SK-N-SH treated with all-trans-retinoic acid at 6 μM for 48 hours (cell line): ENCODE results near the gene SPATS2.

Source experiments
- ATAC-seq: fragments of 200-7000 bp; cut with Tn5 transposase; 3 replicates; pipeline ENCODE4 v1.9.1; 2020; ENCODE audit warnings: mild to moderate bottlenecking, moderate library complexity
- ARNTL ChIP-seq: fragments of 450-650 bp; formaldehyde crosslinking; IDR thresholded peaks from 2 replicates; pipeline ENCODE4 v1.5.0; 2020; ENCODE audit warnings: low read depth, mild to moderate bottlenecking, moderate library complexity, borderline replicate concordance
- BACH2 ChIP-seq: fragments of 250-450 bp; sonication (Bioruptor Pico); IDR thresholded peaks from 2 replicates; pipeline ENCODE4 v1.9.0; 2021; ENCODE audit warnings: mild to moderate bottlenecking, borderline replicate concordance
- CSDC2 ChIP-seq: fragments of 250-450 bp; sonication (Bioruptor Pico); IDR thresholded peaks from 2 replicates; pipeline ENCODE4 v1.5.0; 2020; ENCODE audit warnings: mild to moderate bottlenecking, moderate library complexity
- GLIS3 ChIP-seq: fragments of 250-450 bp; sonication (Bioruptor Pico); IDR thresholded peaks from 2 replicates; pipeline ENCODE4 v1.5.0; 2020; ENCODE audit warnings: mild to moderate bottlenecking, moderate library complexity
- ISL1 ChIP-seq: fragments of 250-450 bp; sonication (Bioruptor Pico); IDR thresholded peaks from 2 replicates; pipeline ENCODE4 v2.1.2; 2022; ENCODE audit warnings: mild to moderate bottlenecking, moderate library complexity
- OSR1 ChIP-seq: fragments of 250-450 bp; sonication (Bioruptor Pico); IDR thresholded peaks from 2 replicates; pipeline ENCODE4 v1.8.0; 2022; ENCODE audit warnings: moderate library complexity, mild to moderate bottlenecking, inconsistent platforms
- PPARA ChIP-seq: fragments of 250-450 bp; sonication (Bioruptor Pico); IDR thresholded peaks from 2 replicates; pipeline ENCODE4 v1.5.0; 2020; ENCODE audit warnings: mild to moderate bottlenecking, borderline replicate concordance
- RARB ChIP-seq: fragments of 250-450 bp; sonication (Bioruptor Pico); IDR thresholded peaks from 2 replicates; pipeline ENCODE4 v1.8.0; 2021; ENCODE audit warnings: mild to moderate bottlenecking, moderate library complexity
- SNAI2 ChIP-seq: fragments of 250-450 bp; sonication (Bioruptor Pico); IDR thresholded peaks from 2 replicates; pipeline ENCODE4 v1.5.0; 2020; ENCODE audit warnings: mild to moderate bottlenecking, moderate library complexity
- TOX ChIP-seq: fragments of 250-450 bp; sonication (Bioruptor Pico); IDR thresholded peaks from 2 replicates; pipeline ENCODE4 v1.8.0; 2021; ENCODE audit warnings: mild to moderate bottlenecking, moderate library complexity, borderline replicate concordance
- ZC3H10 ChIP-seq: fragments of 250-450 bp; sonication (Bioruptor Pico); IDR thresholded peaks from 2 replicates; pipeline ENCODE4 v1.5.1; 2021; ENCODE audit warnings: mild to moderate bottlenecking, moderate library complexity
- ZFP3 ChIP-seq: fragments of 250-450 bp; sonication (Bioruptor Pico); IDR thresholded peaks from 2 replicates; pipeline ENCODE4 v1.5.0; 2020; ENCODE audit warnings: mild to moderate bottlenecking, moderate library complexity
- ZNF70 ChIP-seq: fragments of 450-650 bp; formaldehyde crosslinking; IDR thresholded peaks from 2 replicates; pipeline ENCODE4 v1.5.0; 2020; ENCODE audit warnings: mild to moderate bottlenecking, moderate library complexity
- ZNF8 ChIP-seq: fragments of 450-650 bp; formaldehyde crosslinking; IDR thresholded peaks from 2 replicates; pipeline ENCODE4 v1.5.0; 2020; ENCODE audit warnings: mild to moderate bottlenecking, moderate library complexity
- TF ChIP-seq, protein P1 (sequence below): fragments of 250-450 bp; sonication (Bioruptor Pico); IDR thresholded peaks from 2 replicates; pipeline ENCODE4 v1.5.0; 2020; ENCODE audit warnings: mild to moderate bottlenecking, moderate library complexity
- TF ChIP-seq, protein P2 (sequence below): fragments of 250-450 bp; sonication (Bioruptor Pico); IDR thresholded peaks from 2 replicates; pipeline ENCODE4 v1.8.0; 2021; ENCODE audit warnings: low read depth, mild to moderate bottlenecking, moderate library complexity, borderline replicate concordance
- TF ChIP-seq, protein P3 (sequence below): fragments of 250-450 bp; sonication (Bioruptor Pico); IDR thresholded peaks from 2 replicates; pipeline ENCODE4 v1.8.0; 2020; ENCODE audit warnings: mild to moderate bottlenecking, moderate library complexity, borderline replicate concordance
- TF ChIP-seq, protein P4 (sequence below): fragments of 250-450 bp; sonication (Bioruptor Pico); IDR thresholded peaks from 2 replicates; pipeline ENCODE4 v1.5.1; 2020; ENCODE audit warnings: low read depth, mild to moderate bottlenecking, moderate library complexity
- TF ChIP-seq, protein P5 (sequence below): fragments of 250-450 bp; sonication (Bioruptor Pico); IDR thresholded peaks from 2 replicates; pipeline ENCODE4 v1.5.1; 2021; ENCODE audit warnings: mild to moderate bottlenecking, moderate library complexity

The SPATS2 gene

DNA sequence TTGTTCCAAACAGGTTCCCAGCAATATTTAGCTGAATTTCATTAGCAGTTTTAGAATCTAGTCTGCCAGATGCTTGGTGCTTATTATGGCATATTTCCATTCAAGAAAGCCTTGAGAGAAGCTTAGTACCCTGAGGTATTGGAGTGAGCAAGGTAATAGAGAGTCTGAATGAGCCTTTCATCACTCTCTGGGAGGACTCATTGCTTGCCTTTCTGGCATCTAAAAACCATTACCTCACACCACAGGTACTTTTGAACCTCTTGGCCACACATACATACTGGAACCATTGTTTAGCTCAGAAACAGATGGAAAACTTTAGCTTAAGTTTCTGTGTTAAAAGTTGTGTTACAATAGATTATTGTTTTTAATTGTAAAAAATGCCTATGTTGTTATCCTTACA lies 144.1 kb downstream of the SPATS2 start:
- TF ChIP-seq ZNF70 (no peak), ZC3H10 (CRISPR knock-in tag) (no peak), GLIS3 (no peak), OSR1 (CRISPR knock-in tag) (no peak), ISL1 (CRISPR knock-in tag) (no peak), BACH2 (no peak), ZNF8 (CRISPR knock-in tag) (no peak)
- ATAC-seq: no peak

DNA sequence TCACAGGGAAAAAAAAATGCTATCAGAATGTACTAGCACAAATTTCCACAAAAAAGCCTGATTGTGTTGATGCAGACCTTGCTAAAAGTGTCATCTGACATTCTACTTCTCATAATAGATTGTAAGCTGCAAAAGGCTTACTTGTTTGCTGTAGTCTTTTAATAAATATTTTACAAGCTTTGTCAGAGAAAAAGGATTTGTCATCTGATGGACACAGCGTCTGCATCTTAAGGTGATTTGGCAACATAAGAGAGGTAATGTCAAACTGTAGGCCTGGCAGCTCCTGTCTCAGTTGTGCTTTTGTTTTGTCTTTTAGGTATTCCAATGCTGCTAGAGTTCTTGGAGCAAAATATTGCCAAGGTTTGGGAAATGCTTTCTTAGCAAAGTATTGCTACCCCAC lies 145.3 kb downstream of the SPATS2 start:
- ATAC-seq: no peak
- TF ChIP-seq SNAI2 (CRISPR knock-in tag) (no peak), PPARA (CRISPR knock-in tag) (no peak), ZFP3 (no peak), ZC3H10 (CRISPR knock-in tag) (no peak), OSR1 (CRISPR knock-in tag) (no peak), GLIS3 (no peak), ZNF70 (no peak), ARNTL (CRISPR knock-in tag) (no peak), CSDC2 (no peak), TOX (no peak)
- TF ChIP-seq, protein P1, sequence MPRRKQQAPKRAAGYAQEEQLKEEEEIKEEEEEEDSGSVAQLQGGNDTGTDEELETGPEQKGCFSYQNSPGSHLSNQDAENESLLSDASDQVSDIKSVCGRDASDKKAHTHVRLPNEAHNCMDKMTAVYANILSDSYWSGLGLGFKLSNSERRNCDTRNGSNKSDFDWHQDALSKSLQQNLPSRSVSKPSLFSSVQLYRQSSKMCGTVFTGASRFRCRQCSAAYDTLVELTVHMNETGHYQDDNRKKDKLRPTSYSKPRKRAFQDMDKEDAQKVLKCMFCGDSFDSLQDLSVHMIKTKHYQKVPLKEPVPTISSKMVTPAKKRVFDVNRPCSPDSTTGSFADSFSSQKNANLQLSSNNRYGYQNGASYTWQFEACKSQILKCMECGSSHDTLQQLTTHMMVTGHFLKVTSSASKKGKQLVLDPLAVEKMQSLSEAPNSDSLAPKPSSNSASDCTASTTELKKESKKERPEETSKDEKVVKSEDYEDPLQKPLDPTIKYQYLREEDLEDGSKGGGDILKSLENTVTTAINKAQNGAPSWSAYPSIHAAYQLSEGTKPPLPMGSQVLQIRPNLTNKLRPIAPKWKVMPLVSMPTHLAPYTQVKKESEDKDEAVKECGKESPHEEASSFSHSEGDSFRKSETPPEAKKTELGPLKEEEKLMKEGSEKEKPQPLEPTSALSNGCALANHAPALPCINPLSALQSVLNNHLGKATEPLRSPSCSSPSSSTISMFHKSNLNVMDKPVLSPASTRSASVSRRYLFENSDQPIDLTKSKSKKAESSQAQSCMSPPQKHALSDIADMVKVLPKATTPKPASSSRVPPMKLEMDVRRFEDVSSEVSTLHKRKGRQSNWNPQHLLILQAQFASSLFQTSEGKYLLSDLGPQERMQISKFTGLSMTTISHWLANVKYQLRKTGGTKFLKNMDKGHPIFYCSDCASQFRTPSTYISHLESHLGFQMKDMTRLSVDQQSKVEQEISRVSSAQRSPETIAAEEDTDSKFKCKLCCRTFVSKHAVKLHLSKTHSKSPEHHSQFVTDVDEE (CRISPR knock-in tag): no peak
- TF ChIP-seq, protein P2, sequence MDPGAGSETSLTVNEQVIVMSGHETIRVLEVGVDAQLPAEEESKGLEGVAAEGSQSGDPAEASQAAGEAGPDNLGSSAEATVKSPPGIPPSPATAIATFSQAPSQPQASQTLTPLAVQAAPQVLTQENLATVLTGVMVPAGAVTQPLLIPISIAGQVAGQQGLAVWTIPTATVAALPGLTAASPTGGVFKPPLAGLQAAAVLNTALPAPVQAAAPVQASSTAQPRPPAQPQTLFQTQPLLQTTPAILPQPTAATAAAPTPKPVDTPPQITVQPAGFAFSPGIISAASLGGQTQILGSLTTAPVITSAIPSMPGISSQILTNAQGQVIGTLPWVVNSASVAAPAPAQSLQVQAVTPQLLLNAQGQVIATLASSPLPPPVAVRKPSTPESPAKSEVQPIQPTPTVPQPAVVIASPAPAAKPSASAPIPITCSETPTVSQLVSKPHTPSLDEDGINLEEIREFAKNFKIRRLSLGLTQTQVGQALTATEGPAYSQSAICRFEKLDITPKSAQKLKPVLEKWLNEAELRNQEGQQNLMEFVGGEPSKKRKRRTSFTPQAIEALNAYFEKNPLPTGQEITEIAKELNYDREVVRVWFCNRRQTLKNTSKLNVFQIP (CRISPR knock-in tag): no peak
- TF ChIP-seq, protein P3, sequence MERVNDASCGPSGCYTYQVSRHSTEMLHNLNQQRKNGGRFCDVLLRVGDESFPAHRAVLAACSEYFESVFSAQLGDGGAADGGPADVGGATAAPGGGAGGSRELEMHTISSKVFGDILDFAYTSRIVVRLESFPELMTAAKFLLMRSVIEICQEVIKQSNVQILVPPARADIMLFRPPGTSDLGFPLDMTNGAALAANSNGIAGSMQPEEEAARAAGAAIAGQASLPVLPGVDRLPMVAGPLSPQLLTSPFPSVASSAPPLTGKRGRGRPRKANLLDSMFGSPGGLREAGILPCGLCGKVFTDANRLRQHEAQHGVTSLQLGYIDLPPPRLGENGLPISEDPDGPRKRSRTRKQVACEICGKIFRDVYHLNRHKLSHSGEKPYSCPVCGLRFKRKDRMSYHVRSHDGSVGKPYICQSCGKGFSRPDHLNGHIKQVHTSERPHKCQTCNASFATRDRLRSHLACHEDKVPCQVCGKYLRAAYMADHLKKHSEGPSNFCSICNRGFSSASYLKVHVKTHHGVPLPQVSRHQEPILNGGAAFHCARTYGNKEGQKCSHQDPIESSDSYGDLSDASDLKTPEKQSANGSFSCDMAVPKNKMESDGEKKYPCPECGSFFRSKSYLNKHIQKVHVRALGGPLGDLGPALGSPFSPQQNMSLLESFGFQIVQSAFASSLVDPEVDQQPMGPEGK (CRISPR knock-in tag): no peak

DNA sequence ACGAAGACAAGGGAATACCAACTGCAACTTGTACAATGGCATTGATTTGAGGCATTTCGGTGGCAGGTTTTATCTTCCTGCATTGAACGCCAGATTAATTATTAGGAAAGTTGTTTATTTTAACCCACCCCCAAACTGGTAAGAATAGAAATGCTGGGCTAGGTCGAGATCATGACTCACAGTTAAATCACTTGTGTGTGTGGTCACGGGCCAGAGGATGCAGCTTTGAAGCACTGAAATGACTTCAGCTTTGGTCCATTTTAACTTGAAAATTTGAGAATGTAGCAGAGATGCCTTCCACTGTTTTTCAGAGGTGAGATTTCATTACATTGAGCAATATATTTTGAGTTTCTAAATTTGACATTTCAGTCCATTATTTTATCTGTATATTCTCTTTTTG lies 148.0 kb downstream of the SPATS2 start:
- ATAC-seq: peak; percentile 69
- TF ChIP-seq, protein P4, sequence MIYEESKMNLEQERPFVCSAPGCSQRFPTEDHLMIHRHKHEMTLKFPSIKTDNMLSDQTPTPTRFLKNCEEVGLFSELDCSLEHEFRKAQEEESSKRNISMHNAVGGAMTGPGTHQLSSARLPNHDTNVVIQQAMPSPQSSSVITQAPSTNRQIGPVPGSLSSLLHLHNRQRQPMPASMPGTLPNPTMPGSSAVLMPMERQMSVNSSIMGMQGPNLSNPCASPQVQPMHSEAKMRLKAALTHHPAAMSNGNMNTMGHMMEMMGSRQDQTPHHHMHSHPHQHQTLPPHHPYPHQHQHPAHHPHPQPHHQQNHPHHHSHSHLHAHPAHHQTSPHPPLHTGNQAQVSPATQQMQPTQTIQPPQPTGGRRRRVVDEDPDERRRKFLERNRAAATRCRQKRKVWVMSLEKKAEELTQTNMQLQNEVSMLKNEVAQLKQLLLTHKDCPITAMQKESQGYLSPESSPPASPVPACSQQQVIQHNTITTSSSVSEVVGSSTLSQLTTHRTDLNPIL (CRISPR knock-in tag): no peak
- TF ChIP-seq TOX (no peak), ISL1 (CRISPR knock-in tag) (no peak), SNAI2 (CRISPR knock-in tag) (no peak), ZNF70 (no peak), PPARA (CRISPR knock-in tag) (no peak), RARB (CRISPR knock-in tag) (no peak)
- TF ChIP-seq, protein P5, sequence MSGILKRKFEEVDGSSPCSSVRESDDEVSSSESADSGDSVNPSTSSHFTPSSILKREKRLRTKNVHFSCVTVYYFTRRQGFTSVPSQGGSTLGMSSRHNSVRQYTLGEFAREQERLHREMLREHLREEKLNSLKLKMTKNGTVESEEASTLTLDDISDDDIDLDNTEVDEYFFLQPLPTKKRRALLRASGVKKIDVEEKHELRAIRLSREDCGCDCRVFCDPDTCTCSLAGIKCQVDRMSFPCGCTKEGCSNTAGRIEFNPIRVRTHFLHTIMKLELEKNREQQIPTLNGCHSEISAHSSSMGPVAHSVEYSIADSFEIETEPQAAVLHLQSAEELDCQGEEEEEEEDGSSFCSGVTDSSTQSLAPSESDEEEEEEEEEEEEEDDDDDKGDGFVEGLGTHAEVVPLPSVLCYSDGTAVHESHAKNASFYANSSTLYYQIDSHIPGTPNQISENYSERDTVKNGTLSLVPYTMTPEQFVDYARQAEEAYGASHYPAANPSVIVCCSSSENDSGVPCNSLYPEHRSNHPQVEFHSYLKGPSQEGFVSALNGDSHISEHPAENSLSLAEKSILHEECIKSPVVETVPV (CRISPR knock-in tag): no peak
- TF ChIP-seq, all 23 proteins: peak for 0

DNA sequence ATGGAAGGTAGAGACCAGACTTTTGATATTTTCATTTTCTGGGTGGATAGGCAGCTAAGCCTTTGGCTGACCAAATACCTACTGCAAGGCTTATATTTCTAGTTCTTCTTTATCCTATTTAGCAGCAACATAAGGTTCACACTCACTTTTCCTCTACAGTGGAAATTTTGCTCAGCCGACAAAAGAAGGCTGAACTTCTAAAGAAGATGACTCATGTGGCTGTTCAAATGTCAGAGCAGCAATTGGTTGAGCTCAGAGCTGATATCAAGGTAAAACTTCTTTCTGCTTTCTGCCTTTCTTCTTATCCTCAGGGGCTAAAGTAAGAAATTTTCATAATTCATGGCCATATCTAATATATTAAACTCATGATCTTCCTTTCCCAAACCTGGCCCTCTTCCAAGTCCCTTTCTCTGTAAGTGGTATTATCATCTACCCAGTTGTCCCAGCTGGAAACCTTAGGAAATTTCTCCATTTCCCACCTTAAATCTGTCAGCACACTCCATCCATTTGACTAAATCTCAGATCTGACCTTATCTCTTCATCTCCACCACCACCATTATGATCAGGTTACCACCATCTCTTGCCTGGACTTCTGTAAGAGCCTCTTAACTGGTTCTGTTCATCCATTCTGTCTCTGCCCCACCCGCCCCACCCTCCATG lies 151.8 kb downstream of the SPATS2 start:
- peak; percentile 57 for ATAC-seq
- no peak for TF ChIP-seq ZNF8 (CRISPR knock-in tag)
- TF ChIP-seq CSDC2: no peak
- no peak for TF ChIP-seq ISL1 (CRISPR knock-in tag)
- TF ChIP-seq PPARA (CRISPR knock-in tag): no peak
